HUES64 (cell line): ENCODE measurements around the gene BHLHA15.

Experiments
- H3K27ac ChIP-seq: 2 replicates; pipeline ENCODE4 v1.7.0; 2013; ENCODE audit warnings: low read depth, low read length, inconsistent platforms
- H3K27me3 ChIP-seq: 2 replicates; pipeline ENCODE4 v1.6.1; 2013; ENCODE audit warnings: mild to moderate bottlenecking, low read length; ENCODE audit not compliant: insufficient read depth
- H3K36me3 ChIP-seq: 2 replicates; pipeline ENCODE4 v1.6.1; 2013; ENCODE audit warnings: mild to moderate bottlenecking, low read length; ENCODE audit not compliant: insufficient read depth
- H3K4me1 ChIP-seq: 2 replicates; pipeline ENCODE4 v1.6.1; 2013; ENCODE audit warnings: mild to moderate bottlenecking, low read length, moderate library complexity; ENCODE audit not compliant: insufficient read depth
- H3K4me3 ChIP-seq: 2 replicates; pipeline ENCODE4 v1.5.1; 2013; ENCODE audit warnings: mild to moderate bottlenecking, low read length, moderate library complexity
- H3K9ac ChIP-seq: 2 replicates; pipeline ENCODE4 v1.6.1; 2013; ENCODE audit warnings: mild to moderate bottlenecking, low read depth, low read length
- H3K9me3 ChIP-seq: 2 replicates; pipeline ENCODE4 v1.6.1; 2013; ENCODE audit warnings: low read depth, low read length; ENCODE audit not compliant: insufficient read depth
- whole genome bisulfite sequencing: fragments of 150-250, 120-280 bp; methylation state at CpG from one replicate; pipeline ENCODE4 v1.1.7; 2013; ENCODE audit warnings: missing lambda C conversion rate; 5-methylcytosine and 5-hydroxymethylcytosine counted together

Gene BHLHA15

DNA sequence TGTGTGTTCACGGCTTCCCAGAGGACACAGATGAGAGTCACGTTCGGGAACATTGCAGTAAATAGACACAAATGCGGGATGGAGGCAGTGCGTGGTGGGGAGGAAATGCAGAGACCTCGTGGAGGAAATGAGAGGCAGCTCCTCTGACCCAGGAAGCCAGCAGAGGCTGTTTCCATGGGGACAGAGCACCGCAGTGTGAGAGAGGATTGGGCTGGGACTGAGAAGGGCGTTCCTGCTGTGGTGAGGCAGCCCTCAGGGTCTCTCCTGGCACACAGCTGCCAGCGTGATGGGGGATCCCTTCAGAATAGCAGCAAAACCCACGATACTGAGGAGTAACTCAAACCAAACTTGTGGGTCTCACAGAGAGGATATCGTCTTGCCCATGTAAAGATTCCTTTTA lies 21.7 kb upstream of the BHLHA15 start:
- WGBS, result 95% methylated on average over 11 of the region's 11 CpGs
- no peaks in the 10 kb centered on the region for H3K9me3 ChIP-seq
- H3K27ac ChIP-seq, result no peak overlapping the region
- no peak overlapping the region for H3K4me3 ChIP-seq
- H3K4me1 ChIP-seq, result no peaks in the 10 kb centered on the region
- no peaks in the 10 kb centered on the region for H3K27me3 ChIP-seq
- no peak overlapping the region for H3K9ac ChIP-seq
- H3K36me3 ChIP-seq, result peaks cover 57% of the 10 kb centered on the region

DNA sequence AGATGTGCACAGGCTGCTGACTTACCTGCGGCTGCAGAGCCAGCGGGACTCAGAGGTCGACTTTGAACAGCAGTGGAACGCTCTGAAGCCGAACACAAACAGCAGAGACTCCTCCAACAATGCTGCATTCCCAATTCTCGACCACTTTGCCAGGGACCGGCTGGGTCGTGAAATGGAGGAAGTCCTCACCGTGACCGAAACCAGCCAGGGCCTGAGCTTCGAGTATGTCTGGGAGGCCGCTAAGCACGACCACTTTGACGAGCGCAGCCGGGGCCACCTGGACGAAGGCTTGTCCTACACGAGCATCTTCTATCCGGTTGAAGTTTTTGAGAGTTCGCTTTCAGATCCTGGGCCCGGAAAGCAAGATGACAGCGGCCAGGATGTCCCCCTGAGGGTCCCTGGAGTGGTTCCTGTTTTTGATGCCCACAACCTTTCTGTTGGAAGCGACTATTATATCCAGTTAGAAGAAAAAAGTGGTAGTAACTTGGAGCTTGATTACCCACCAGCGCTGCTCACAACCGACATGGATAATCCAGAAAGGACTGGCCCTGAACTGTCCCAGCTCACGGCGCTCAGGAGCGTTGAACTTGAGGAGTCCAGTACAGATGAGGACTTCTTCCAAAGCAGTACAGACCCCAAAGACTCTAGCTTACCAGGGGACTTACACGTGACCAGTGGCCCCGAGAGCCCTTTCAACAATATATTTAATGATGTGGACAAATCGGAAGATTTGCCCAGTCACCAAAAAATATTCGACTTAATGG lies 19.4 kb upstream of the BHLHA15 start:
- no peak overlapping the region for H3K4me3 ChIP-seq
- H3K4me1 ChIP-seq, result no peaks in the 10 kb centered on the region
- H3K27ac ChIP-seq, result no peak overlapping the region
- H3K9me3 ChIP-seq, result no peaks in the 10 kb centered on the region
- H3K9ac ChIP-seq, result no peak overlapping the region
- 97% methylated on average over 32 of the region's 32 CpGs for WGBS
- no peaks in the 10 kb centered on the region for H3K27me3 ChIP-seq
- peaks cover 66% of the 10 kb centered on the region for H3K36me3 ChIP-seq

DNA sequence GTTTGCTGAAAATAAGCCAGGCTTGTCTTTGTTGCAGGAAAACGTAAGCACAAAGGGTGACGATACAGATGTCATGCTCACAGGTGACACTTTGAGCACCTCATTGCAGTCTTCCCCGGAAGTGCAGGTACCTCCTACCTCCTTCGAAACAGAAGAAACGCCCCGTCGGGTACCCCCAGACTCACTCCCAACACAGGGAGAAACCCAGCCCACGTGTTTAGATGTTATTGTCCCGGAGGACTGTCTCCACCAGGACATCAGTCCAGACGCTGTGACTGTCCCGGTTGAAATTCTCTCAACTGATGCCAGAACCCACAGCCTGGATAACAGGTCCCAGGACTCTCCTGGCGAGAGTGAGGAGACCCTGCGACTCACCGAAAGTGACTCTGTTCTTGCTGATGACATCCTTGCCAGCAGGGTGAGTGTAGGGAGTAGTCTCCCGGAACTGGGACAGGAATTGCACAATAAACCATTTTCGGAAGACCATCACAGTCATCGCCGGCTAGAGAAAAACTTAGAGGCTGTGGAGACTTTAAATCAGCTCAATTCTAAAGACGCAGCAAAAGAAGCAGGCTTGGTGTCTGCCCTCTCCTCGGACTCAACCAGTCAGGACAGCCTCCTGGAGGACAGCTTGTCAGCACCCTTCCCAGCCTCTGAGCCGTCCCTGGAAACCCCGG lies 18.3 kb upstream of the BHLHA15 start:
- peaks cover 56% of the 10 kb centered on the region for H3K36me3 ChIP-seq
- H3K27ac ChIP-seq, result no peak overlapping the region
- H3K9me3 ChIP-seq, result no peaks in the 10 kb centered on the region
- no peak overlapping the region for H3K9ac ChIP-seq
- WGBS, result 93% methylated on average over 22 of the region's 22 CpGs
- H3K4me1 ChIP-seq, result no peaks in the 10 kb centered on the region
- no peak overlapping the region for H3K4me3 ChIP-seq
- H3K27me3 ChIP-seq, result no peaks in the 10 kb centered on the region

DNA sequence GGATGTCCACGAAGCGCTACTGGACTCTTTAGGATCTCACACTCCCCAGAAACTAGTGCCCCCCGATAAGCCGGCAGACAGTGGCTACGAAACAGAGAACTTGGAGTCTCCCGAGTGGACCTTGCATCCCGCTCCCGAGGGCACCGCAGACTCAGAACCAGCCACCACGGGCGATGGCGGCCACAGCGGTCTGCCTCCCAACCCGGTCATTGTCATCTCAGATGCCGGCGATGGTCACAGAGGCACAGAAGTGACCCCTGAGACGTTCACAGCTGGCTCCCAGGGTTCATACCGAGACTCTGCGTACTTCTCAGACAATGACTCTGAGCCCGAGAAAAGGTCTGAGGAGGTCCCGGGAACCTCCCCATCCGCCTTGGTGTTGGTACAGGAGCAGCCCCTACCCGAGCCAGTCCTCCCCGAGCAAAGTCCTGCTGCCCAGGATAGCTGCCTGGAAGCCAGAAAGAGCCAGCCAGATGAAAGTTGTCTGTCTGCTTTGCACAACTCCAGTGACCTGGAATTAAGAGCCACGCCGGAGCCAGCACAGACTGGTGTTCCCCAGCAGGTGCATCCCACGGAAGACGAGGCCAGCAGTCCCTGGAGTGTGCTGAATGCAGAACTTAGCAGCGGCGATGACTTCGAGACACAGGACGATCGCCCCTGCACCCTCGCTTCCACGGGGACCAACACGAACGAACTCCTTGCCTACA lies 17.6 kb upstream of the BHLHA15 start:
- Histone ChIP-seq H3K36me3 (peaks cover 54% of the 10 kb centered on the region), H3K9ac (no peak overlapping the region), H3K27me3 (no peaks in the 10 kb centered on the region), H3K4me1 (no peaks in the 10 kb centered on the region), H3K27ac (no peak overlapping the region), H3K4me3 (no peak overlapping the region), H3K9me3 (no peaks in the 10 kb centered on the region)
- 96% methylated on average over 37 of the region's 37 CpGs for WGBS

DNA sequence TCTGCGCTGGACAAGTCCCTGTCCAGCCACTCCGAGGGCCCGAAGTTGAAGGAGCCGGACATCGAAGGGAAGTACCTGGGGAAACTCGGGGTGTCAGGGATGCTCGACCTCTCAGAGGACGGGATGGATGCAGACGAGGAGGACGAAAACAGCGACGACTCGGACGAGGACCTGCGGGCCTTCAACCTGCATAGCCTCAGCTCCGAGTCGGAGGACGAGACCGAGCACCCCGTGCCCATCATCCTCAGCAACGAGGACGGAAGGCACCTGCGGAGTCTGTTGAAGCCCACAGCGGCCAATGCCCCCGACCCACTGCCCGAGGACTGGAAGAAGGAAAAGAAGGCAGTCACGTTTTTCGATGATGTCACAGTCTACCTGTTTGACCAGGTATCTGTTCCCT lies 17.1 kb upstream of the BHLHA15 start:
- no peaks in the 10 kb centered on the region for H3K27me3 ChIP-seq
- H3K4me1 ChIP-seq, result no peaks in the 10 kb centered on the region
- H3K27ac ChIP-seq, result no peak overlapping the region
- 96% methylated on average over 26 of the region's 28 CpGs for WGBS
- no peak overlapping the region for H3K4me3 ChIP-seq
- peaks cover 54% of the 10 kb centered on the region for H3K36me3 ChIP-seq
- no peaks in the 10 kb centered on the region for H3K9me3 ChIP-seq
- H3K9ac ChIP-seq, result no peak overlapping the region

DNA sequence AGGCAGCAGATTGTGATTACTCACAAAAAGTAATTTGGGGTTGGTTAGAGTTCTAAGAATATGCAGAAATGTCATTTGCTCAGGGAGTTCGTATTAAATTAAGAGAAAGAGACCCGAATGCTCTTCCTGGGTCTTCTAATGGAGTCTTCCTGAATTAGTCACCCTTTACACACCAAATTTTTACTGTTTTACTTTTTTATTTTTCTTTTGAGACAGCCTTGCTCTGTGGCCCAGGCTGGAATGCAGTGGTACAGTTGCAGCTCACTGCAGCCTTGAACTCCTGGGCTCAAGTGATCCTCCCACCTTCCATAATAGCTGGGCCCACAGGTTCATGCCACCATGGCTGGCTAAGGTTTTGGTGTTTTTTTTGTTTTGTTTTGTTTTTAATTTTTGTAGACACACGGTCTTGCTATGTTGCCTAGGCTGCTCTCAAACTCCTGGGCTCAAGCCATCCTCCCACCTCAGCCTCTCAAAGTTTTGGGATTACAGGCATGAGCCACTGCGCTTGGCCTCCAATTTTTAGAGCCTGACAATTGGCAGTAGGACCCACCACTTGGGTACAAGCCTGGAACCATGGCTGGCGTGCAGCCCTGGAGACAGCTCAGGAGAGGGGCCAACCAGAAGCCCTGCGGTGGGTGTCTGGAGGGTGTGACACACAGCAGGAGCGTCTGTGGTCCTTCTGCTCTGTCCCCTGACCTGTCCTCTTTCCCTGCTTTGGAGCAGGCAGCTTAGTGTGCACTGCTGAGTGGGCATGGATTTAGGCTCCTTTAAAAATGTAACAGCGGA lies 16.4 kb upstream of the BHLHA15 start:
- WGBS, result 94% methylated on average over 8 of the region's 8 CpGs
- Histone ChIP-seq H3K36me3 (peaks cover 49% of the 10 kb centered on the region), H3K27me3 (no peaks in the 10 kb centered on the region), H3K9ac (no peak overlapping the region), H3K27ac (no peak overlapping the region), H3K4me1 (no peaks in the 10 kb centered on the region), H3K4me3 (no peak overlapping the region), H3K9me3 (no peaks in the 10 kb centered on the region)

DNA sequence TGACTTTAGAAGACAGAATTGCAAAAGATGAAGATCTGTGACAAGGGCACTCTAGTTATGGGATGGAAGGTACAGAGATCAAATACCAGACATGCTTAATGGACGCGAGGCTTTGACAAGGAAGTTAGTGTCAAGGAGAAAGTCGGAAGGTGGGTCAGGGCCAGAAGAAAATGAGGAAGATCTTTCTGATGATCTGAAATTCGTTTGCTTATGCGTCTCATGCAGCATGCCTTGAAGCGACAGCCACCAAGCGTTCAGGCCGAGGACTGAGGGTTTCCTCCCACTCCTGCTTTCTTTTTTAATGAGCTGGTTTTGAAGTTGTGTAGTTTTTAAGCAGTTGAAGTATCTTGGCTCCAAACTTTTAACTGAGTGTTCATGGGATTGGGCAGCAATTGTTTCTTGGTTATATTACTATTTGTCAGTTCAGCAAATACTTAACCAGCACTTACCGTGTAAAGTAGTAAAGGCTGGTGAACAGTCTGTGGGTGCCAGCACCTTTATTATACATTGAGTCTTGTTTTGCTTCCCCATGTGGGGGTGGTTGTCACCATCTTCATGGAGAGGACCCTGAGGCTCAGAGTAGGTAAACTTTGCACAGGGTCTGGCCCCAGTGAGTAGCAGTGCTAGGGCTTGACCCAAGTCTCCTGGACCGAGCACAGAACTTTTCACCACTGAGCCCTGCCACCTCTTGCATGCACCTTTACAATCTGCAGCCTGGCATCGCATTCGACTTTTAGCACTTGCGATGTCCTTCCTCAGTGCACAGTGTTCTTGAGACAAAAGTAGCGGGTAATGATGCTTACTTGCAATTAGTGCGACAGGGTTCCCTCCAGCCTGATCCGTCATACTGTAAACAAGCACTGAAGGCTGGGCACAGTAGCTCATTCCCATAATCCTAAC lies 14.3 kb upstream of the BHLHA15 start:
- 96% methylated on average over 16 of the region's 16 CpGs for WGBS
- Histone ChIP-seq H3K4me1 (no peaks in the 10 kb centered on the region), H3K27ac (no peak overlapping the region), H3K27me3 (no peaks in the 10 kb centered on the region), H3K4me3 (no peak overlapping the region), H3K9ac (no peak overlapping the region), H3K9me3 (no peaks in the 10 kb centered on the region), H3K36me3 (peaks cover 37% of the 10 kb centered on the region)

DNA sequence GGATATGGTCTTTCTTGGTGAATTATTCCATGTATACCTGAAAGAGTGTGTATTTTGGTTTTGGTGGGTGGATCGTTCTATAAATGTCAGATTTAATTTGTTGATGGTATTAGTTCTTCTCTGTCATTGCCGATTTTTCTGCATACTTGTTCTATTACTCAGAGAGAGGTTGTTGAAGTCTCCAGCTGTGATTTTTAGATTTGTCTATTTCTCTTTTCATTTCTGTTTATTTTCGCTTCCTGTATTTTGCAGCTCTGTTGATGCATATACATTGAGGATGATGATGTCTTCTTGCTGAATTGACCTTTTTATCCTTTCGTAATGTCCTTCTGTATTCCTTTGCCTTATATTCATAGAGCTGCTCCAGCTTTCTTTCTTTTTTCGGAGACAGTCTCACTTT lies 12.1 kb upstream of the BHLHA15 start:
- no peak overlapping the region for H3K9ac ChIP-seq
- H3K27ac ChIP-seq, result no peak overlapping the region
- H3K27me3 ChIP-seq, result no peaks in the 10 kb centered on the region
- H3K36me3 ChIP-seq, result peaks cover 17% of the 10 kb centered on the region
- no peaks in the 10 kb centered on the region for H3K4me1 ChIP-seq
- 100% methylated on average over 5 of the region's 5 CpGs for WGBS
- H3K9me3 ChIP-seq, result no peaks in the 10 kb centered on the region
- H3K4me3 ChIP-seq, result no peak overlapping the region

DNA sequence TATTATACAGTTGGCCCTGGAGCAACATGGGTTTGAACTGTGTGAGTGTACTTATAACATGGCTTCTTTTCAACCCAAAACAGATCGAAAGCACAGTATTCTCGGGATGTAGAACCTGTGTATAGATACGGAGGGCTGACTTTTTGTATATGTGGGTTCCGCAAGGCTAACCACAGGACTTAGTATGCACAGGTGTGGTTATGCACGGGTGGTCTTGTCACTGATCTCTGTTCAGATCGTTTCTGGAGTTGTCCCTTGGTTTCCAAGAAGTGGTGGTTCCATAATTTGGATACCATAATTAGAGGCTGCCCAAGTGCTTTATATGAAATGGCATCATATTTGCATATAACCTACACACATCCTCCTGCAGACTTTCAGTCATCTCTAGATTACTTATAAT lies 10.9 kb upstream of the BHLHA15 start:
- H3K9ac ChIP-seq, result no peak overlapping the region
- peaks cover 10% of the 10 kb centered on the region for H3K36me3 ChIP-seq
- WGBS, result 89% methylated on average over 6 of the region's 6 CpGs
- H3K27ac ChIP-seq, result no peak overlapping the region
- H3K4me3 ChIP-seq, result no peak overlapping the region
- H3K4me1 ChIP-seq, result no peaks in the 10 kb centered on the region
- H3K27me3 ChIP-seq, result no peaks in the 10 kb centered on the region
- H3K9me3 ChIP-seq, result no peaks in the 10 kb centered on the region

DNA sequence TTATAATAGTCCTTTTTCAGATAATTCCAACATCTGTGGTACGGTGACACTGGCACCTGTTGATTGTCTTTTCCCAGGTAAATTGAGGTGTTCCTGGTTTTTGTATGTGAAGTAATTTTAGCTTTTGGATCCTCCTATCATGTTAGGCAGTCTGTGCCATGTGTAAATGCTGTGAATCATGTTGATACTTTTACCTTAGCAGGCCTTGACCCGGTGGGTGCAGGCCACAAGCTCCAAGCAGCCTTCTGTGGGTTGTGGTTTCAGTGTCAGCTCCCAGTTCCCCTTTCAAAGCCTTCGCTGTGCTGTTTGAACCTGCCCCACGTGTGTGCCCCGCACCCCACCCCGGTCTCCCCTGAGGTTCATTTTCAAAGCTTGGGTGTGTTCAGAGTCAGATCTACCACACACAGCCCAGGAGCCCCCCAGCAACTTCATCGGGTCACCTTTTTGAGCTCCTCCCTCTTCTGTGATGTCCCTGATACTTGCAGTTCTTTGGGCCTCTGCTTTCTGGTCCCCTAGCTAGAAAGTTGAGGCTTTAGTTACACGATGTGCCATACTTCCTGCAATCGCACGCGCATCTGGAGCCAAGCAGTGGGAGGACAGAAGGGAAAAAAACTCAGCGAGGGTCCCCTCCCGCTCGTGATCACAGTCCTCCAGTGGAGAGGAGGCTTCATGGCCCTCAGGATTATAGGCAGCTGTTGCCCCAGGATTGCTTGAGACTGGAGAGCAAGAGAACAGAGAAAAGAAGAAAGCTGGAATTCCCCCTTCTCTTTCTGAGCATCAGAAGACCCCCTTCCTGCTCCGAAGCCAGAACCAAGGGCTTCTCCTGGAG lies 8.7 kb upstream of the BHLHA15 start:
- no peak overlapping the region for H3K27ac ChIP-seq

More for the DNA sequence above, 8.7 kb upstream of the BHLHA15 start:
- Histone ChIP-seq H3K4me1 (no peaks in the 10 kb centered on the region), H3K36me3 (peaks cover 25% of the 10 kb centered on the region), H3K9ac (no peak overlapping the region), H3K27me3 (no peaks in the 10 kb centered on the region), H3K9me3 (no peaks in the 10 kb centered on the region), H3K4me3 (no peak overlapping the region)
- 96% methylated on average over 15 of the region's 15 CpGs for WGBS
